ENCODE data around the gene ATG2A. TPM values are rescaled to one million over a fixed set of nuclear protein-coding genes. Genes with fewer than 3 reads are reported as not detected.

Gene ATG2A
- total and polyA plus RNA-seq, 10 of the 15 experiments (the other 5 are each of a cell fraction or from before 2014, with no cell fraction given), result 0.08 to 19.0 (median 4.6) TPM

- TF ChIP-seq ZNF687 (IDR thresholded peaks at IDR 0.05) (0 out of 2 replicates have a peak, but pooled peaks have one; percentile 19), ATF7 (IDR thresholded peaks at IDR 0.05; ENCODE audit: low read depth) (no peak), POLR2AphosphoS2 (IDR thresholded peaks at IDR 0.05; ENCODE audit: low read depth, low read length) (no peak), HCFC1 (IDR thresholded peaks at IDR 0.05; ENCODE audit: low read length) (no peak), NBN (IDR thresholded peaks at IDR 0.05) (no peak), ATF2 (IDR thresholded peaks at IDR 0.05; ENCODE audit: low read length) (no peak), CHD1 (IDR thresholded peaks at IDR 0.05; ENCODE audit: low read depth, low read length) (no peak), RELB (IDR thresholded peaks at IDR 0.05; ENCODE audit: low read depth) (0 out of 2 replicates have a peak, but pooled peaks have one; percentile 10), HDGF (IDR thresholded peaks at IDR 0.05) (no peak), SUPT20H (IDR thresholded peaks at IDR 0.05; ENCODE audit: borderline replicate concordance, control insufficient read depth, low read depth, low read length) (no peak), SUZ12 (IDR thresholded peaks at IDR 0.05; ENCODE audit: unreplicated experiment) (no peak), E2F4 (IDR thresholded peaks at IDR 0.05; ENCODE audit: low read depth, low read length) (no peak), BCL3 (IDR thresholded peaks at IDR 0.05; ENCODE audit: borderline replicate concordance, insufficient read depth, low read depth, low read length, poor library complexity, severe bottlenecking) (no peak), ELK1 (IDR thresholded peaks at IDR 0.05; ENCODE audit: low read depth, low read length) (no peak), DPF2 (IDR thresholded peaks at IDR 0.05) (no peak), PML (IDR thresholded peaks at IDR 0.05; ENCODE audit: low read length) (no peak), SIN3A (IDR thresholded peaks at IDR 0.05; ENCODE audit: low read depth, low read length) (peak; percentile 41; the same call in 1 of the 2 replicates), ZNF384 (IDR thresholded peaks at IDR 0.05; ENCODE audit: borderline replicate concordance, low read depth, low read length) (peak; percentile 26; the same call in 1 of the 2 replicates)
Measured at GRCh38 chr11:64874308-64875240, 42.4 kb downstream of the ATG2A start (continued).
